ENCODE results near the gene SRSF7.
"Not testable (repeated sequence)": the region's sequence is repeated elsewhere in the genome, so short reads cannot be mapped to it uniquely, and the experiment has no call there.

Gene SRSF7

GRCh38 chr2:38763728-38764127 is 12.6 kb upstream of the SRSF7 start:
- Histone ChIP-seq H3K27me3 (no peaks in the 10 kb centered on the region), H3K36me3 (no peaks in the 10 kb centered on the region), H3K4me1 (no peaks in the 10 kb centered on the region), H3K9me3 (no peaks in the 10 kb centered on the region), H3K4me3 (ENCODE audit: low read depth, low read length) (no peak overlapping the region)
- DNase-seq: no peak
- TF ChIP-seq CTCF (IDR thresholded peaks at IDR 0.05; ENCODE audit: low read depth, low read length): no peak

- Histone ChIP-seq H3K9me3 (no peaks in the 10 kb centered on the region), H3K27me3 (no peaks in the 10 kb centered on the region), H3K36me3 (no peaks in the 10 kb centered on the region), H3K4me1 (no peaks in the 10 kb centered on the region), H3K4me3 (ENCODE audit: low read depth, low read length) (no peak overlapping the region)
- no peak for DNase-seq
- TF ChIP-seq CTCF (IDR thresholded peaks at IDR 0.05; ENCODE audit: low read depth, low read length): no peak
These were observed 12.1 kb upstream of the SRSF7 start for GRCh38 chr2:38763228-38763627.

GRCh38 chr2:38755891-38756290 is 4.7 kb upstream of the SRSF7 start:
- H3K4me3 ChIP-seq (ENCODE audit: low read depth, low read length); DNase-seq; H3K9me3 ChIP-seq; H3K27me3 ChIP-seq; H3K36me3 ChIP-seq; H3K4me1 ChIP-seq: not testable (repeated sequence)

- Histone ChIP-seq H3K9me3 (no peaks in the 10 kb centered on the region), H3K27me3 (no peaks in the 10 kb centered on the region), H3K4me3 (ENCODE audit: low read depth, low read length) (no peak overlapping the region), H3K4me1 (peaks cover 5% of the 10 kb centered on the region; the same call in 1 of the 2 replicates), H3K36me3 (peaks cover 11% of the 10 kb centered on the region)
- TF ChIP-seq CTCF (IDR thresholded peaks at IDR 0.05; ENCODE audit: low read depth, low read length): no peak
- DNase-seq: no peak
These were observed 3.3 kb upstream of the SRSF7 start for GRCh38 chr2:38754506-38754905.

GRCh38 chr2:38754049-38754448 is 2.9 kb upstream of the SRSF7 start:
- H3K4me3 ChIP-seq (ENCODE audit: low read depth, low read length): no peak overlapping the region
- no peak for DNase-seq
- H3K27me3 ChIP-seq: no peaks in the 10 kb centered on the region
- peaks cover 5% of the 10 kb centered on the region; the same call in 1 of the 2 replicates for H3K4me1 ChIP-seq
- peaks cover 16% of the 10 kb centered on the region for H3K36me3 ChIP-seq
- no peaks in the 10 kb centered on the region for H3K9me3 ChIP-seq
- no peak for TF ChIP-seq CTCF (IDR thresholded peaks at IDR 0.05; ENCODE audit: low read depth, low read length)

- peaks cover 9% of the 10 kb centered on the region for H3K4me1 ChIP-seq
- H3K4me3 ChIP-seq (ENCODE audit: low read depth, low read length): peak overlapping the region; percentile 79
- no peak for TF ChIP-seq CTCF (IDR thresholded peaks at IDR 0.05; ENCODE audit: low read depth, low read length)
- H3K36me3 ChIP-seq: peaks cover 38% of the 10 kb centered on the region
- no peaks in the 10 kb centered on the region for H3K27me3 ChIP-seq
- DNase-seq: peak; percentile 19
- no peaks in the 10 kb centered on the region for H3K9me3 ChIP-seq
These were observed 642 bp upstream of the SRSF7 start for GRCh38 chr2:38751596-38752410.
